KMS-11 (cell line): ENCODE results near the gene BLCAP.

Experiments
- H2AFZ ChIP-seq: fragments of 200-600 bp; sonication (generic); 2 replicates; pipeline ENCODE4 v1.6.1; 2016; ENCODE audit warnings: antibody characterized with exemption, mixed run types, low read depth
- H3K27ac ChIP-seq: fragments of 200-600 bp; sonication (generic); 2 replicates; pipeline ENCODE4 v1.6.1; 2016; ENCODE audit warnings: mild to moderate bottlenecking, mixed run types
- H3K27me3 ChIP-seq: fragments of 200-600 bp; sonication (generic); 2 replicates; pipeline ENCODE4 v1.6.1; 2017; ENCODE audit warnings: mild to moderate bottlenecking, low read depth, mixed run types, moderate library complexity; ENCODE audit not compliant: insufficient read depth
- H3K36me3 ChIP-seq: fragments of 200-600 bp; sonication (generic); 2 replicates; pipeline ENCODE4 v1.6.1; 2017; ENCODE audit warnings: mild to moderate bottlenecking, mixed run types; ENCODE audit not compliant: insufficient read depth
- H3K4me1 ChIP-seq: fragments of 200-600 bp; sonication (generic); 2 replicates; pipeline ENCODE4 v1.6.1; 2016; ENCODE audit warnings: mild to moderate bottlenecking, low read depth, mixed run types; ENCODE audit not compliant: poor library complexity, severe bottlenecking
- H3K4me2 ChIP-seq: fragments of 200-600 bp; sonication (generic); 2 replicates; pipeline ENCODE4 v1.7.0; 2016; ENCODE audit warnings: mild to moderate bottlenecking, mixed run types
- H3K4me3 ChIP-seq: fragments of 200-600 bp; sonication (generic); IDR thresholded peaks from 2 replicates; pipeline ENCODE4 v1.6.1; 2017; ENCODE audit warnings: low read depth, low read length, mixed read lengths; ENCODE audit not compliant: insufficient read depth
- H3K79me2 ChIP-seq: fragments of 200-600 bp; sonication (generic); 2 replicates; pipeline ENCODE4 v1.6.1; 2016; ENCODE audit warnings: low read depth, mixed run types; ENCODE audit not compliant: insufficient read depth
- H3K9ac ChIP-seq: fragments of 200-600 bp; sonication (generic); 2 replicates; pipeline ENCODE4 v1.6.1; 2016; ENCODE audit warnings: mild to moderate bottlenecking, mixed run types
- H4K20me1 ChIP-seq: fragments of 200-600 bp; sonication (generic); 2 replicates; pipeline ENCODE4 v1.6.1; 2016; ENCODE audit warnings: mild to moderate bottlenecking, mixed run types; ENCODE audit not compliant: insufficient read depth
- CTCF ChIP-seq: fragments of 200-600 bp; sonication (generic); conservative IDR thresholded peaks from 2 replicates; pipeline ENCODE4 v1.6.1; 2017; ENCODE audit warnings: low read depth, mild to moderate bottlenecking, antibody characterized with exemption, low read length, moderate library complexity, mixed read lengths

BLCAP gene

GRCh38 chr20:37469531-37469930 lies 58.1 kb downstream of the BLCAP start:
- Histone ChIP-seq H3K4me2 (no peak overlapping the region), H3K79me2 (no peaks in the 10 kb centered on the region), H3K4me1 (no peaks in the 10 kb centered on the region), H3K27ac (no peak overlapping the region), H3K27me3 (no peaks in the 10 kb centered on the region; the same call in 1 of the 2 replicates), H2AFZ (no peak overlapping the region), H4K20me1 (no peaks in the 10 kb centered on the region), H3K9ac (no peak overlapping the region), H3K4me3 (no peak overlapping the region), H3K36me3 (no peaks in the 10 kb centered on the region)
- no peak for TF ChIP-seq CTCF

GRCh38 chr20:37468886-37469285 lies 58.8 kb downstream of the BLCAP start:
- no peaks in the 10 kb centered on the region for H4K20me1 ChIP-seq
- H3K4me1 ChIP-seq = no peaks in the 10 kb centered on the region
- no peaks in the 10 kb centered on the region for H3K36me3 ChIP-seq
- no peak overlapping the region for H3K9ac ChIP-seq
- no peaks in the 10 kb centered on the region; the same call in 1 of the 2 replicates for H3K27me3 ChIP-seq
- H3K4me3 ChIP-seq = no peak overlapping the region
- TF ChIP-seq CTCF = no peak
- no peak overlapping the region for H3K4me2 ChIP-seq
- no peaks in the 10 kb centered on the region for H3K79me2 ChIP-seq
- H3K27ac ChIP-seq = no peak overlapping the region
- H2AFZ ChIP-seq = no peak overlapping the region
